Right lobe of liver (tissue), 6 donors: Measurements from ENCODE around the gene GLT1D1. TPM values are rescaled to one million over a fixed set of nuclear protein-coding genes. Genes with fewer than 3 reads are reported as not detected.

Experiments used
- ATAC-seq, 4 donors: fragments of 200-7000 bp; cut with Tn5 transposase; one replicate each; pipeline ENCODE4 v1.9.1; 2020; ENCODE audit warnings: mild to moderate bottlenecking in 4 of 4, moderate library complexity in 4 of 4
- DNase-seq, 3 donors: peaks; one replicate each; pipeline ENCODE4 v3.0.0-alpha.2; 2020
- H3K27ac ChIP-seq, 3 donors: fragments of 200-600 bp; one replicate each; pipeline ENCODE4 v1.8.0; 2022
- H3K27me3 ChIP-seq, 2 donors: fragments of 200-600 bp; one replicate each; pipeline ENCODE4 v1.8.0; 2022
- H3K36me3 ChIP-seq, 4 donors: fragments of 200-600 bp; sonication (generic) in 1 of 4; one replicate each; pipeline versions ENCODE4 v1.5.1 to v1.8.0; 2017 to 2022; ENCODE audit warnings: control low read depth in 1 of 4
- H3K4me1 ChIP-seq, 4 donors: fragments of 200-600 bp; sonication (generic) in 1 of 4; one replicate each; pipeline versions ENCODE4 v1.5.1 to v1.8.0; 2017 to 2022; ENCODE audit warnings: control low read depth in 1 of 4
- H3K4me3 ChIP-seq, 3 donors: fragments of 200-600 bp; one replicate each; pipeline ENCODE4 v1.8.0; 2022
- H3K9me3 ChIP-seq, 4 donors: fragments of 200-600 bp; sonication (generic) in 1 of 4; one replicate each; pipeline versions ENCODE4 v1.5.1 to v1.8.0; 2017 to 2022; ENCODE audit warnings: control low read depth in 1 of 4
- CTCF ChIP-seq, 4 donors: fragments of 200-600 bp in 3 of 4; fragments of 450-650 bp in 1 of 4; IDR thresholded peaks; one replicate each; pipeline versions ENCODE4 v1.5.1 to v1.8.0; 2016 to 2022; ENCODE audit warnings: antibody characterized with exemption in 4 of 4, mild to moderate bottlenecking in 2 of 4
- POLR2A ChIP-seq: fragments of 450-650 bp; IDR thresholded peaks from one replicate; pipeline ENCODE4 v1.6.1; 2017; ENCODE audit warnings: antibody characterized with exemption, mild to moderate bottlenecking
- WGBS: methylation state at CpG from one replicate; pipeline ENCODE4 v1.1.6; 2018; ENCODE audit warnings: low coverage, low lambda C conversion rate; ENCODE audit not compliant: insufficient coverage; ENCODE audit errors: missing lambda C conversion rate; 5-methylcytosine and 5-hydroxymethylcytosine counted together
- intact Hi-C, 2 donors: fragments of 100-400 bp; cut with DNase I; formaldehyde crosslinking; loops; one replicate each; pipeline versions ENCODE4 v1.11.2 to v1.14.1; 2022
- total RNA-seq, 6 experiments: library from RNA; depleted of rRNA in 2 of 6; stranded (reverse); fragments of >200 nt in 2 of 6; fragmentation: NEBNext Ultra II Directional in 3 of 6; extraction: Animal tissue kit (Norgen Biotek cat#: 25700) in 3 of 6; gene quantifications; one replicate each; pipeline versions ENCODE4 v1.1.0 to v1.2.4, GENCODE V29; 2016 to 2023
- donor health status: DM: no; HTN: yes; CAD: no.
- donor health status: DM: no; HTN: no; CAD: no.
- donor health status: DM: no; HTN: no; CAD: no.
- donor health status: DM: no; HTN: yes; CAD: no.
- donor health status: DM: no; HTN: yes; CAD: no.

The GLT1D1 gene
- total RNA-seq, 6 experiments from 2014 or later: 14.9 to 21.9 (median 20.2) TPM

GRCh38 chr12:128970110-128970509, 116.8 kb downstream of the GLT1D1 start:
- no peak for TF ChIP-seq CTCF (IDR thresholded peaks at IDR 0.05)
- TF ChIP-seq POLR2A: no peak
- WGBS: 8% methylated on average over 4 of the region's 13 CpGs
- H3K27me3 ChIP-seq: no peaks in the 10 kb centered on the region
- H3K9me3 ChIP-seq: no peaks in the 10 kb centered on the region
- no peaks in the 10 kb centered on the region for H3K36me3 ChIP-seq
- intact Hi-C loops: loop anchor here in 1 of 2 donors (10.0 kb wide), 1 partner anchor 945 kb away; no protein-coding TSS in a partner anchor
- peaks cover 0 to 16% (median 8%) of the 10 kb centered on the region in 4 donors for H3K4me1 ChIP-seq
- no peak for DNase-seq
- H3K4me3 ChIP-seq: no peak overlapping the region
- ATAC-seq: no peak
- no peak overlapping the region for H3K27ac ChIP-seq

- Histone ChIP-seq H3K4me3 (no peak overlapping the region), H3K4me1 (peaks cover 0 to 22% (median 11%) of the 10 kb centered on the region in 4 donors), H3K27me3 (no peaks in the 10 kb centered on the region), H3K27ac (no peak overlapping the region), H3K9me3 (no peaks in the 10 kb centered on the region), H3K36me3 (no peaks in the 10 kb centered on the region)
- intact Hi-C loops: loop anchor here in 1 of 2 donors (10.0 kb wide), 1 partner anchor 944 kb away; no protein-coding TSS in a partner anchor
- no peak for DNase-seq
- WGBS: 89% methylated on average over 13 of the region's 13 CpGs
- ATAC-seq: no peak
- TF ChIP-seq POLR2A (no peak), CTCF (IDR thresholded peaks at IDR 0.05) (no peak)
These were observed 117.7 kb downstream of the GLT1D1 start for GRCh38 chr12:128970941-128971340.

- Histone ChIP-seq H3K27me3 (no peaks in the 10 kb centered on the region), H3K4me3 (no peak overlapping the region), H3K4me1 (peaks cover 0 to 22% (median 11%) of the 10 kb centered on the region in 4 donors), H3K9me3 (no peaks in the 10 kb centered on the region), H3K36me3 (no peaks in the 10 kb centered on the region), H3K27ac (no peak overlapping the region)
- intact Hi-C loops: loop anchor here in 1 of 2 donors (10.0 kb wide), 1 partner anchor 943 kb away; no protein-coding TSS in a partner anchor
- no peak for TF ChIP-seq POLR2A
- no peak for TF ChIP-seq CTCF (IDR thresholded peaks at IDR 0.05)
- WGBS: 74% methylated on average over 11 of the region's 11 CpGs
- ATAC-seq: no peak
- no peak for DNase-seq
These were observed 118.5 kb downstream of the GLT1D1 start for GRCh38 chr12:128971802-128972201.

GRCh38 chr12:128973883-128974681, 120.8 kb downstream of the GLT1D1 start:
- Histone ChIP-seq H3K27me3 (no peaks in the 10 kb centered on the region), H3K36me3 (no peaks in the 10 kb centered on the region), H3K9me3 (no peaks in the 10 kb centered on the region), H3K4me1 (peaks cover 0 to 22% (median 11%) of the 10 kb centered on the region in 4 donors), H3K4me3 (no peak overlapping the region), H3K27ac (peak overlapping the region; percentile 60 to 87 (median 85))
- intact Hi-C loops: loop anchor here in 1 of 2 donors (10.0 kb wide), 1 partner anchor 941 kb away; no protein-coding TSS in a partner anchor
- ATAC-seq (peak; percentile 78 to 89 (median 86)), DNase-seq (peak in 2 of 3 donors; percentile 73 to 84)
- TF ChIP-seq POLR2A (no peak), CTCF (IDR thresholded peaks at IDR 0.05) (no peak)
- 9% methylated on average over 12 of the region's 20 CpGs for WGBS
